NCI-H2196 (cell line): ENCODE measurements around the gene VTI1A.

Source experiments
- DNase-seq: peaks from one replicate; lab custom pipeline; 2025; ENCODE audit not compliant: unreplicated experiment; lab: John Stamatoyannopoulos, UW

Gene VTI1A

GRCh38 chr10:112746329-112746728 is 299.3 kb downstream of the VTI1A start:
- DNase-seq: no peak

- no peak for DNase-seq
Measured at GRCh38 chr10:112750427-112751167, 303.6 kb downstream of the VTI1A start.

- DNase-seq: no peak
Measured at GRCh38 chr10:112751651-112752050, 304.6 kb downstream of the VTI1A start.

GRCh38 chr10:112752288-112752687 is 305.3 kb downstream of the VTI1A start:
- no peak for DNase-seq

DNA sequence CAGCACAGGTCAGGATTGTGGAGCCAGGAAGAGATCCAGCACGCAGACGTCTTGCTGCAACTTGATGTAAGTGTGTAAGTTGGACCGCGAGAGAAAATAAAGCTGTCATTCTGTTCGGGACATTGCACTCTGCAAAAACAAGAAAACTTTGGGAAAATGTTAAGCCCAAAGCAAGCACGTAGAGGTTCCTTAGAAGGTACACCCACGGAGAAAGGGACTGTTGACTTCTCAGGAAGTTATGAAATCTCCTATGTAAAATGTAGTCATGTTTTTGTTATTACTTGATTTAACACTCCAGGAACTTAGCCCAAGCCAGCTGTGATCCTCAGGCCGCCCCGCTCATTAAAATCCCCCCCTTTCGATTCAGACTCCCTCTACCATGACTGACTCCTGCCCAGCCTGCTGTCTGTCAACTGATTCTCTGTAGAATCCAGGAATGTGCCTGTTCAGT is 307.0 kb downstream of the VTI1A start:
- DNase-seq: no peak

GRCh38 chr10:112755446-112756234 is 308.6 kb downstream of the VTI1A start:
- no peak for DNase-seq

DNA sequence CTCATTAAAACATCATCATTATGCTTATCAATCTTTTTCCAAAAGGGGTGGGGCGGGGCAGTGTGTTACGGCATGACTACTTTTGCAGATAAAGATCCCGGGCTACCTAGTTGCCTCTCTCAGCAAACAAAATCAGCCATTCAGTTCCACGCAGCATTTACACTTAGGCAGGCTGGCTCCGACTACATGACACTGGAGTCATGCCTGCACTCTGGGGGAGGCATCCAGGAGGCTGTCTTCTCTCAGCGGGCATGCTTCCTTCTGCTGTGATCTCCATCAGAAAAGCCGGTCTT is 309.2 kb downstream of the VTI1A start:
- no peak for DNase-seq

- DNase-seq: no peak
Measured at GRCh38 chr10:112758961-112759360, 311.9 kb downstream of the VTI1A start.

- DNase-seq: no peak
Measured at GRCh38 chr10:112759496-112759895, 312.5 kb downstream of the VTI1A start.

DNA sequence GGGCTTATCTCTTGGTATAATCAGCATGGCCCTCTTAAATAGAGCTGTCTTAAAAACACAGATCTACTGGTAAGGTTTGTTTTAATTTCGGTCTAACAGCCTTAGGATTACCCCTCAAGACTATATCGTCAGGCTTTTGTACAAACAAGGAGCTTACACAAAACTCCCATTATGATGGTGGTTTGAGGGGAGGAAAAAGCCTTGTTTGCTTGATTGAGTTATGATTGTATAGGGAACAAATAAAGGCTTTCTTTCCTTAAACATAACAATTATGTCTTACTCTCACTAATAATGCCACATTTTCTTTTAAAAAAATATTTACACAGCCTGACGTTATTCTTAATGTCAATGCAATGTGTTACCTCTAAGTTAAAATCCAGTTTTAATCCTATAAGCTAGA is 314.2 kb downstream of the VTI1A start:
- DNase-seq: no peak

DNA sequence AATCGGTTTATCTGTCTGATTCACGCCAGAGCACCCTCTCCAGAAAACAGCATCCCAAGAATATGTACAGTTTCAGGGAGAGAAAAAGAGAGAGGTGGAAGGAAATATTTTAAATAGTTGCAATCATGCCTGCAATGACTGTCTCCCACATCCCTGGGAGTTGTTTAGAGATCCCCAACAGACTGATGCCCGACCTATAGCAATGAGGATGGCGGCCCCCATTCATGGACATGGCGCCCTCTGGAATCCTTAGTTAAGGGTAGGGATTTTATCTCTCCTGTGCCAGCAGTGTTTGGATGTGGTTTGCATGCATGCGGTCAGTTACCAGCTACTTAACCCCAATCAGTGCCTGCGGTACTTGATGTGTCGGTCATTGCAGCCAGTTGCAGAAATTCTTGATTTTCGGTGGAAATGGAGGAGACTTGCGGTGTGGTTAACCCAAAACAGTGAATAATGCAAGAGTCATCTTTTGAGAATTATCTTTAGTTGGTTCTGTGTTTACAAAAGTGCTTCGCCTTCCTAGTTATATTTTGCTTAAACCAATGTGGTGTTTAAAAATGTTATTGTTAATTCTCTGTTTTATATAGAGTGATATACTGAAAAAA is 317.0 kb downstream of the VTI1A start:
- no peak for DNase-seq

- no peak for DNase-seq
Measured at GRCh38 chr10:112765717-112766235, 318.8 kb downstream of the VTI1A start.

DNA sequence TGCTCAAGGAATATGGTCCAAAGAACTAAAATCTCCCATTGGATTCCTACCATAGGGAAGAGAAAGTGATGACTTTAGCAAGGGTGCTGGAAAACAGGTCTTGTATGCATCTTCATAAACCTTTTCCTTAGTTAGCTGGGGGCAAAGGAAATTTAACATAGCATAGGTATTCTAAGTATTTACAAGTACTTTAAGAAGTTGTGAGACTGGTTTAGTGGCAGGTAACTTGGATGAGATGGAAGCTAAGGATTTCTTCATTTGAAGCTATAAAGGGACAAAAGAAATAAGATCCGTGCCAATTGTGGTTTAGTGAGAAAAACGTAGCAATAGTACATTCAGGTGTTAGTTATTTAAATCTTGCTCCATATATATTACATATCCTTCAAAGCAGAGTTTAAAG is 319.6 kb downstream of the VTI1A start:
- DNase-seq: no peak

GRCh38 chr10:112767156-112767555 is 320.1 kb downstream of the VTI1A start:
- DNase-seq: no peak

DNA sequence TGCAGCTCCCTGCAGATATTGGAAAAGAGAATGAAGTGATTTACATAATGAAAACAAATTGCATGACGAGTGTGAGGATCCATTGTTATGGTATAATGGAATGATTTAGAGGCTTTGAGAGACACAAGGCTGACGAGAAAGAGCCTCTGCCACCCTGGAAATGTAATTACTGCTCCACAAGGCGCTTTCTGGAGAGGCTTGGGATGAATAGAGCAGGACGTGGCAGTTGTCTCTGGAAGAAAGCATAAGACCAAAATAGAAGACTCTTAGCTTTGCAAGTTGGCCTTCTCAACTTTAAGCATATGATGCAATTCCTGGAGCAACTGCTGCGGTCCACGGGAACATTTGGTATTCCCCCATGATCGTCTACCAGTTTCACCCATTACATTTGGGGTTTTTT is 321.1 kb downstream of the VTI1A start:
- DNase-seq: no peak

GRCh38 chr10:112769081-112769480 is 322.1 kb downstream of the VTI1A start:
- DNase-seq: no peak

- DNase-seq: no peak
Measured at GRCh38 chr10:112769611-112770370, 322.8 kb downstream of the VTI1A start.

GRCh38 chr10:112771733-112772132 is 324.7 kb downstream of the VTI1A start:
- no peak for DNase-seq

- DNase-seq: no peak
Measured at GRCh38 chr10:112773783-112774182, 326.8 kb downstream of the VTI1A start.

- no peak for DNase-seq
Measured at GRCh38 chr10:112774210-112774609, 327.2 kb downstream of the VTI1A start.

GRCh38 chr10:112774798-112775197 is 327.8 kb downstream of the VTI1A start:
- no peak for DNase-seq
